Natural killer cell (primary cell): ENCODE measurements around the gene SOBP. TPM values are rescaled to one million over a fixed set of nuclear protein-coding genes. Genes with fewer than 3 reads are reported as not detected.

Experiments
- ATAC-seq, 3 donors: fragments of 150-1000 bp in 2 of 3; fragments of 200-7000 bp in 1 of 3; cut with Tn5 transposase; 1 replicate in 1 of 3; 2 replicates in 2 of 3; pipeline ENCODE4 v1.10.0; 2021; ENCODE audit warnings: mild to moderate bottlenecking in 2 of 3, moderate library complexity in 2 of 3
- DNase-seq, 2 donors: peaks; one replicate each; pipeline versions ENCODE4 v3.0.0 to v3.0.0-alpha.2; 2013 to 2021; ENCODE audit warnings: mixed read lengths in 1 of 2
- H3K27ac ChIP-seq: one replicate; pipeline ENCODE4 v1.5.1; 2013; ENCODE audit warnings: mild to moderate bottlenecking, low read length
- H3K27me3 ChIP-seq: one replicate; pipeline ENCODE4 v1.6.1; 2013; ENCODE audit warnings: low read length; ENCODE audit not compliant: control insufficient read depth, insufficient read depth
- H3K36me3 ChIP-seq: one replicate; pipeline ENCODE4 v1.6.1; 2013; ENCODE audit warnings: low read length; ENCODE audit not compliant: control insufficient read depth, insufficient read depth
- H3K4me1 ChIP-seq: one replicate; pipeline ENCODE4 v1.6.1; 2013; ENCODE audit warnings: low read length; ENCODE audit not compliant: control insufficient read depth, insufficient read depth
- H3K4me3 ChIP-seq: one replicate; pipeline ENCODE4 v1.5.1; 2013; ENCODE audit warnings: low read length
- H3K9me3 ChIP-seq: one replicate; pipeline ENCODE4 v1.6.1; 2013; ENCODE audit warnings: low read length; ENCODE audit not compliant: control insufficient read depth, insufficient read depth
- H3K27ac Mint-ChIP-seq, 2 donors: one replicate each; pipeline ENCODE4 v1.8.0; 2022; ENCODE audit warnings: mild to moderate bottlenecking in 2 of 2, mixed read lengths in 2 of 2, moderate library complexity in 1 of 2
- H3K27me3 Mint-ChIP-seq, 2 donors: one replicate each; pipeline ENCODE4 v1.8.0; 2022; ENCODE audit warnings: low read depth in 2 of 2, mixed read lengths in 2 of 2
- H3K36me3 Mint-ChIP-seq: one replicate; pipeline ENCODE4 v1.8.0; 2022; ENCODE audit warnings: mixed read lengths
- H3K4me1 Mint-ChIP-seq, 2 donors: one replicate each; pipeline ENCODE4 v1.8.0; 2022; ENCODE audit warnings: mixed read lengths in 2 of 2
- H3K4me3 Mint-ChIP-seq: one replicate; pipeline ENCODE4 v1.8.0; 2022; ENCODE audit warnings: mild to moderate bottlenecking, moderate library complexity, mixed read lengths
- H3K9me3 Mint-ChIP-seq, 2 donors: one replicate each; pipeline ENCODE4 v1.8.0; 2022; ENCODE audit warnings: mixed read lengths in 2 of 2
- CTCF ChIP-seq: fragments of 200-600 bp; IDR thresholded peaks from one replicate; pipeline ENCODE4 v1.8.0; 2022; ENCODE audit warnings: antibody characterized with exemption
- WGBS: methylation state at CpG from one replicate; pipeline ENCODE4 v1.1.7; 2013; ENCODE audit warnings: missing lambda C conversion rate; ENCODE audit not compliant: insufficient coverage; 5-methylcytosine and 5-hydroxymethylcytosine counted together
- intact Hi-C: fragments of 100-400 bp; cut with micrococcal nuclease; formaldehyde crosslinking; loops from one replicate; pipeline ENCODE4 v1.14.2; 2022
- total RNA-seq, 4 donors: library from RNA; stranded (reverse); fragments of 120-200 nt in 1 of 4; gene quantifications; one replicate each; pipeline versions ENCODE4 v1.2.3 to v1.2.4, GENCODE V29; 2013 to 2022

Gene SOBP
- total RNA-seq, 3 donors from 2014 or later (not counting 1 experiment from before 2014, with no cell fraction given): 0.16 TPM; not detected in 1

- peaks cover 20% of the 10 kb centered on the region for H3K9me3 ChIP-seq
- Mint-ChIP-seq H3K4me3 (no peak overlapping the region), H3K27me3 (no peaks in the 10 kb centered on the region), H3K9me3 (peaks cover 2 to 5% of the 10 kb centered on the region in 2 donors), H3K27ac (no peak overlapping the region), H3K36me3 (peaks cover 9% of the 10 kb centered on the region), H3K4me1 (peaks cover 4 to 18% of the 10 kb centered on the region in 2 donors)
- no peaks in the 10 kb centered on the region for H3K4me1 ChIP-seq
- H3K27me3 ChIP-seq: no peaks in the 10 kb centered on the region
- no peaks in the 10 kb centered on the region for H3K36me3 ChIP-seq
- TF ChIP-seq CTCF: no peak
- intact Hi-C loops: no loop called here
- WGBS: 100% methylated on average over 2 of the region's 2 CpGs
- no peak for ATAC-seq
- H3K27ac ChIP-seq: no peak overlapping the region
- DNase-seq: no peak
- no peak overlapping the region for H3K4me3 ChIP-seq
Observed at GRCh38 chr6:107447663-107448216, 42.2 kb upstream of the SOBP start.

GRCh38 chr6:107448776-107449175 lies 41.1 kb upstream of the SOBP start:
- WGBS: no CpG with 5 or more reads among the region's 1 CpG
- Mint-ChIP-seq H3K9me3 (peaks cover 2 to 5% of the 10 kb centered on the region in 2 donors), H3K4me3 (no peak overlapping the region), H3K27me3 (no peaks in the 10 kb centered on the region), H3K27ac (no peak overlapping the region), H3K36me3 (peaks cover 9% of the 10 kb centered on the region), H3K4me1 (peaks cover 4 to 16% of the 10 kb centered on the region in 2 donors)
- H3K27ac ChIP-seq: no peak overlapping the region
- DNase-seq (no peak), ATAC-seq (no peak)
- intact Hi-C loops: no loop called here
- no peaks in the 10 kb centered on the region for H3K27me3 ChIP-seq
- H3K4me3 ChIP-seq: no peak overlapping the region
- no peak for TF ChIP-seq CTCF
- H3K36me3 ChIP-seq: no peaks in the 10 kb centered on the region
- H3K9me3 ChIP-seq: peaks cover 20% of the 10 kb centered on the region
- no peaks in the 10 kb centered on the region for H3K4me1 ChIP-seq

GRCh38 chr6:107458672-107459282 lies 31.1 kb upstream of the SOBP start:
- WGBS: 1% methylated on average over 29 of the region's 29 CpGs

More at GRCh38 chr6:107458672-107459282, 31.1 kb upstream of the SOBP start:
- H3K4me3 Mint-ChIP-seq: peak overlapping the region; percentile 91
- H3K27me3 ChIP-seq: no peaks in the 10 kb centered on the region
- ATAC-seq (peak in 2 of 3 donors; percentile 0 to 11), DNase-seq (peak in 1 of 2 donors; percentile 56)
- peak overlapping the region; percentile 94 for H3K27ac ChIP-seq
- H3K4me1 ChIP-seq: peaks cover 17% of the 10 kb centered on the region
- TF ChIP-seq CTCF: no peak
- H3K27me3 Mint-ChIP-seq: no peaks in the 10 kb centered on the region
- H3K4me1 Mint-ChIP-seq: peaks cover 19 to 21% of the 10 kb centered on the region in 2 donors
- no peaks in the 10 kb centered on the region for H3K36me3 ChIP-seq
- H3K9me3 ChIP-seq: no peaks in the 10 kb centered on the region
- peak overlapping the region; percentile 91 to 97 for H3K27ac Mint-ChIP-seq
- H3K36me3 Mint-ChIP-seq: no peaks in the 10 kb centered on the region
- H3K4me3 ChIP-seq: peak overlapping the region; percentile 90
- intact Hi-C loops: loop anchor here (1.0 kb wide), 1 partner anchor 366 kb away; the partner anchor contains the start of gene SCML4
- H3K9me3 Mint-ChIP-seq: no peaks in the 10 kb centered on the region
